Measurements from ENCODE around the gene FUT2.

- TF ChIP-seq, protein P1, sequence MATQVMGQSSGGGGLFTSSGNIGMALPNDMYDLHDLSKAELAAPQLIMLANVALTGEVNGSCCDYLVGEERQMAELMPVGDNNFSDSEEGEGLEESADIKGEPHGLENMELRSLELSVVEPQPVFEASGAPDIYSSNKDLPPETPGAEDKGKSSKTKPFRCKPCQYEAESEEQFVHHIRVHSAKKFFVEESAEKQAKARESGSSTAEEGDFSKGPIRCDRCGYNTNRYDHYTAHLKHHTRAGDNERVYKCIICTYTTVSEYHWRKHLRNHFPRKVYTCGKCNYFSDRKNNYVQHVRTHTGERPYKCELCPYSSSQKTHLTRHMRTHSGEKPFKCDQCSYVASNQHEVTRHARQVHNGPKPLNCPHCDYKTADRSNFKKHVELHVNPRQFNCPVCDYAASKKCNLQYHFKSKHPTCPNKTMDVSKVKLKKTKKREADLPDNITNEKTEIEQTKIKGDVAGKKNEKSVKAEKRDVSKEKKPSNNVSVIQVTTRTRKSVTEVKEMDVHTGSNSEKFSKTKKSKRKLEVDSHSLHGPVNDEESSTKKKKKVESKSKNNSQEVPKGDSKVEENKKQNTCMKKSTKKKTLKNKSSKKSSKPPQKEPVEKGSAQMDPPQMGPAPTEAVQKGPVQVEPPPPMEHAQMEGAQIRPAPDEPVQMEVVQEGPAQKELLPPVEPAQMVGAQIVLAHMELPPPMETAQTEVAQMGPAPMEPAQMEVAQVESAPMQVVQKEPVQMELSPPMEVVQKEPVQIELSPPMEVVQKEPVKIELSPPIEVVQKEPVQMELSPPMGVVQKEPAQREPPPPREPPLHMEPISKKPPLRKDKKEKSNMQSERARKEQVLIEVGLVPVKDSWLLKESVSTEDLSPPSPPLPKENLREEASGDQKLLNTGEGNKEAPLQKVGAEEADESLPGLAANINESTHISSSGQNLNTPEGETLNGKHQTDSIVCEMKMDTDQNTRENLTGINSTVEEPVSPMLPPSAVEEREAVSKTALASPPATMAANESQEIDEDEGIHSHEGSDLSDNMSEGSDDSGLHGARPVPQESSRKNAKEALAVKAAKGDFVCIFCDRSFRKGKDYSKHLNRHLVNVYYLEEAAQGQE (IDR thresholded peaks at IDR 0.05; ENCODE audit: insufficient read depth in 1 of 2, low read depth in 2 of 2, low read length in 2 of 2): no peak
- no peak for TF ChIP-seq TAF1 (IDR thresholded peaks at IDR 0.05; ENCODE audit: borderline replicate concordance, insufficient read depth, low read length)
- TF ChIP-seq POLR2AphosphoS5 (IDR thresholded peaks at IDR 0.05; ENCODE audit: low read depth, low read length): no peak
- no peak for TF ChIP-seq SIN3A (IDR thresholded peaks at IDR 0.05; ENCODE audit: borderline replicate concordance, insufficient read depth, low read length)
Observed at GRCh38 chr19:48728911-48729664, 33.3 kb downstream of the FUT2 start.
